Suprapubic skin (tissue), 3 donors: ENCODE results near the gene NDUFA13.

Source experiments
- EP300 ChIP-seq: sonication (generic); formaldehyde crosslinking; IDR thresholded peaks from one replicate; pipeline ENCODE4 v1.6.1; 2017; ENCODE audit warnings: antibody characterized with exemption
- POLR2A ChIP-seq, 2 donors: fragments of 450-650 bp; IDR thresholded peaks; one replicate each; pipeline ENCODE4 v1.6.1; 2017; ENCODE audit warnings: antibody characterized with exemption in 2 of 2, mild to moderate bottlenecking in 2 of 2, moderate library complexity in 2 of 2
- TF ChIP-seq, protein P1 (sequence below), 2 donors: fragments of 200-600 bp in 1 of 2; fragments of 450-650 bp in 1 of 2; sonication (generic) in 1 of 2; IDR thresholded peaks; one replicate each; pipeline ENCODE4 v1.5.1; 2016 to 2019; ENCODE audit warnings: antibody characterized with exemption in 2 of 2, mild to moderate bottlenecking in 1 of 2, moderate library complexity in 1 of 2

DNA sequence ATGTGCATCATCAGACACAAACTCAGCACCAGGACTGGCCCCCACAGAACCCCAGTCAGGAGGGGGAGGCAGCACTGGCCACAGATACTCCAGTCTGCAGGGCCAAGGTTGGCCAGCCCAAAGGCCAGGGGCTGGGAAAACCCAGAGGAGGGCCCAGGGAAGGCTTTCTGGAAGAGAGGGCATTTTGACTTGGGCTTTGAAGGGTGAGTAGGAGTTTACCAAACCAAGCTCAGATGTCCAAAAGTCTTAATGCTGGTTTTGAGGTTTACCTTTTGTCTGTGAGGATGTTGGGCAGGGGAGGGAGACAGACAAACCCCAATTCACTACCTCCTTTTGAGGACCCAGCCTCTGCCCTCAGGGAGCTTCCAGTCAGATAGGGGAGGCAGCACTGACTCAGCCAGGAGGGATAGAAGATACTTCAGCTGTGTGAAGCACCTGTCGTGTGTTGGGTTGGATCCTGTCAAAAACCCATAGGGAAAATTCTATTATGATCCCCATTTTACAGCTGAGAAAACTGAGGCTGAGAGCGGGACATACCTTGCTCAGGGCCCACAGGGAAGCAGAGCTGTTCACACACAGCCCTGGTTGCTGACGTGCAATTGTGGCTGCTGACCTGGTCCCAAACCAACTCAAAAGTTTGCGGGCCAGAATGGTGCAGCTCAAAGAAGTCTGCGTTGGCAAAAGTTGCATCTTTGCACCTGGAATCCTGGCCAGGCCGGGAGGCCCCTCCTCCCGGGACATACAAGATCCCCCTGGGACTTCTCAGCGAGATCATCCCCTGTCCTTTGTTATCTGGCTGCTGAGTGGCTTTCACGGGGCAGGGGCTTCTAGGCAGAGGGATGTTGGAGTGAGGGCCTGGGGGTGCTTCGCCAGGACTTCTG, 35.2 kb downstream of the NDUFA13 start:
- TF ChIP-seq POLR2A (IDR thresholded peaks at IDR 0.05) = no peak
- TF ChIP-seq, protein P1, sequence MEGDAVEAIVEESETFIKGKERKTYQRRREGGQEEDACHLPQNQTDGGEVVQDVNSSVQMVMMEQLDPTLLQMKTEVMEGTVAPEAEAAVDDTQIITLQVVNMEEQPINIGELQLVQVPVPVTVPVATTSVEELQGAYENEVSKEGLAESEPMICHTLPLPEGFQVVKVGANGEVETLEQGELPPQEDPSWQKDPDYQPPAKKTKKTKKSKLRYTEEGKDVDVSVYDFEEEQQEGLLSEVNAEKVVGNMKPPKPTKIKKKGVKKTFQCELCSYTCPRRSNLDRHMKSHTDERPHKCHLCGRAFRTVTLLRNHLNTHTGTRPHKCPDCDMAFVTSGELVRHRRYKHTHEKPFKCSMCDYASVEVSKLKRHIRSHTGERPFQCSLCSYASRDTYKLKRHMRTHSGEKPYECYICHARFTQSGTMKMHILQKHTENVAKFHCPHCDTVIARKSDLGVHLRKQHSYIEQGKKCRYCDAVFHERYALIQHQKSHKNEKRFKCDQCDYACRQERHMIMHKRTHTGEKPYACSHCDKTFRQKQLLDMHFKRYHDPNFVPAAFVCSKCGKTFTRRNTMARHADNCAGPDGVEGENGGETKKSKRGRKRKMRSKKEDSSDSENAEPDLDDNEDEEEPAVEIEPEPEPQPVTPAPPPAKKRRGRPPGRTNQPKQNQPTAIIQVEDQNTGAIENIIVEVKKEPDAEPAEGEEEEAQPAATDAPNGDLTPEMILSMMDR (IDR thresholded peaks at IDR 0.05) = no peak
- no peak for TF ChIP-seq EP300
